Endothelial cell of umbilical vein (primary cell): ENCODE results near the gene SORT1.

Source experiments
- MYC ChIP-seq: IDR thresholded peaks from one replicate; pipeline ENCODE4 v1.6.1; 2011; ENCODE audit warnings: mild to moderate bottlenecking, low read depth, low read length
- POLR2A ChIP-seq: IDR thresholded peaks from 2 replicates; pipeline ENCODE4 v1.6.1; 2012; ENCODE audit warnings: low read depth, mild to moderate bottlenecking, control low read depth, low read length
- POLR2AphosphoS5 ChIP-seq: IDR thresholded peaks from 2 replicates; pipeline ENCODE4 v1.6.1; 2012; ENCODE audit warnings: low read depth, mild to moderate bottlenecking, control low read depth, low read length, moderate library complexity; ENCODE audit not compliant: insufficient read depth
- TF ChIP-seq, protein P1 (sequence below), 2 donors: IDR thresholded peaks; 1 replicate in 1 of 2; 2 replicates in 1 of 2; pipeline ENCODE4 v1.5.1; 2011; ENCODE audit warnings: low read length in 2 of 2, mild to moderate bottlenecking in 2 of 2, moderate library complexity in 2 of 2, control low read depth in 1 of 2, inconsistent platforms in 1 of 2, low read depth in 1 of 2; ENCODE audit not compliant: insufficient read depth in 1 of 2; ENCODE audit errors: extremely low read depth in 1 of 2

DNA sequence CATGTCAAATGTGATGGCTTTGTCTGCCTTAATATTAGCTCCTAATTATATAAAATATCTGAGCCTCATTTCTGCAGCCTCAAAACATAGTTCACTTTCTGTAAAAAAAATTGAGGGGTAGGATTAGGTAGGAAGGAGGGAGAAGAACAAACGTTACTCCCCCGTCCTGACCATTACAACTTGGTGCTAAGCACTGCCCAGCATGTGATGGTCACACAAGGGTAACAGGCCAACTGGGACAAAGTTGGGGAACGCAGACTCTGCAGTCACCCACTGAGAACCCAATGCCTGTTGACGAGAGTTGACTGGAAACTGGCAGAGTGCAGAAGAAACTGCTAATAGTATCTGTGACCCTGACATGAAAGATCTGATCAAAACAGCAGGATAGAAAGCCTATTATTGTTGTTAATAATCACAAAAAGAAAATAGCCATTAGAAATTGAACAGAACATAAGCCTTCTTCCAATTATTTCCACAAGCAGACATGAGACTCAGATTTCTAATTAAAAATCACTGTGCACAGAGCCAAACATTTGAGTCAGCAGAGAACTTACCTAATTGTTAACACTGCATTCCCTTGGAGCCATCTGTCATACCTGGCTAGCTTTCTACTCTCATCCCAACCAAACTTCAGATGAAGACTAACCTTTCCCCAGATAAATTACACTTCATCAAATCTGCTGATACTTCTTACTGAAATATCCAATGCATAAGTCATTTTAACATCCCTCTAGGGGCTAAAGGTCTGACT, 5.5 kb downstream of the SORT1 start:
- TF ChIP-seq, protein P1, sequence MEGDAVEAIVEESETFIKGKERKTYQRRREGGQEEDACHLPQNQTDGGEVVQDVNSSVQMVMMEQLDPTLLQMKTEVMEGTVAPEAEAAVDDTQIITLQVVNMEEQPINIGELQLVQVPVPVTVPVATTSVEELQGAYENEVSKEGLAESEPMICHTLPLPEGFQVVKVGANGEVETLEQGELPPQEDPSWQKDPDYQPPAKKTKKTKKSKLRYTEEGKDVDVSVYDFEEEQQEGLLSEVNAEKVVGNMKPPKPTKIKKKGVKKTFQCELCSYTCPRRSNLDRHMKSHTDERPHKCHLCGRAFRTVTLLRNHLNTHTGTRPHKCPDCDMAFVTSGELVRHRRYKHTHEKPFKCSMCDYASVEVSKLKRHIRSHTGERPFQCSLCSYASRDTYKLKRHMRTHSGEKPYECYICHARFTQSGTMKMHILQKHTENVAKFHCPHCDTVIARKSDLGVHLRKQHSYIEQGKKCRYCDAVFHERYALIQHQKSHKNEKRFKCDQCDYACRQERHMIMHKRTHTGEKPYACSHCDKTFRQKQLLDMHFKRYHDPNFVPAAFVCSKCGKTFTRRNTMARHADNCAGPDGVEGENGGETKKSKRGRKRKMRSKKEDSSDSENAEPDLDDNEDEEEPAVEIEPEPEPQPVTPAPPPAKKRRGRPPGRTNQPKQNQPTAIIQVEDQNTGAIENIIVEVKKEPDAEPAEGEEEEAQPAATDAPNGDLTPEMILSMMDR (IDR thresholded peaks at IDR 0.05; ENCODE audit: extremely low read depth in 1 of 2, insufficient read depth in 1 of 2, low read depth in 1 of 2, low read length in 2 of 2) = no peak
- TF ChIP-seq POLR2A (no peak), MYC (no peak), POLR2AphosphoS5 (no peak)
